ENCODE results near the gene C10orf90.

The C10orf90 gene

DNA sequence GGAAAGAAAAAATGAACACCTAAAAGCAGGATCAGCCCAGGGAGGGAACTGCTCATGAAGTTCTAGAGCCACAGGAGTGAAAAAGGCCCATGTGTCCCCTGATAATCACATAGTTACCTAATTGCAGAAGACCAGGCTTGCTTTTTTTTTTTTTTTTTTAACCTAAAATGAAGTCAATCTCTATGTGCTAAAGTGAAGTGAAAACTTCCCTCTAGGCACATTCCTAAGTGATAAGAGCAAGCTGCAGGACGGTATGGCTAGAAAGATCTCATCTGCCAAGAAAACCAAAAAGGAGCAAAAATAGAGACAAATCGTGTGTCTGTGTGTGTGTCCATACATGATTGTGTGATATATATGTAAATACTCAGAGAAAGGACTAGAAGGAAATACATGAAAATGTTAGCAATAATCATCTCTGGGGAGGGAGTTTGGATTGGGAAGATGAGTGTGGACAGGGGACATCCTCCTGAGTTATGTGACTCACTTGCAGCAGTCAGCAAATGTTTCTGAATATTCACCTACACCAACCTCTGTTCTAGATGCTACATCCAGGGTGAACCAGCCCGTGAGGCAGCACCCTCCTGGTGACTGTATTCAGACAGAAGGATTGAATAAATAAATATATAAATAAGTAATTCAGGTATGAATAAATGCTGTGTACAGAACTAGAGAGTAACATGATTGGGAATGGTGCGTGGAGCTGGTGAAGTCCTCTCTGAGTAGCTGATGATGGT, 76.4 kb downstream of the C10orf90 start:
- H3K27me3 Mint-ChIP-seq, result no peaks in the 10 kb centered on the region
- H3K9me3 Mint-ChIP-seq, result peaks cover 2% of the 10 kb centered on the region
- DNase-seq, result no peak
- H3K4me3 Mint-ChIP-seq, result no peak overlapping the region
- CTCF ChIA-PET, result no interaction called here
- H3K27ac Mint-ChIP-seq, result no peak overlapping the region
- no peaks in the 10 kb centered on the region for H3K4me1 Mint-ChIP-seq
- no peaks in the 10 kb centered on the region for H3K36me3 Mint-ChIP-seq

DNA sequence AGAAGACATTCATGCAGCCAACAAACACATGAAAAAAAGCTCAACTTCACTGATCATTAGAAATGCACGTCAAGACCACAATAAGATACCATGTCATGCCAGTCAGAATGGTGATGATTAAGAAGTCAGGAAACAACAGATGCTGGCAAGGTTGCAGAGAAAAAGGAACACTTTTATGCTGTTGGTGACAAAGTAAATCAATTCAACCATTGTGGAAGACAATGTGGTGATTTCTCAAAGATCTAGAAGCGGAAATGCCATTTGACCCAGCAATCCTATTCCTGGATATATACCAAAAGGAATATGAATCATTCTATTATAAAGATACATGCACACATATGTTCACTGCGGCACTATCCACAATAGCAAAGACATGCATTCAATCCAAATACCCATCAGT, 77.6 kb downstream of the C10orf90 start:
- no peaks in the 10 kb centered on the region for H3K27me3 Mint-ChIP-seq
- peaks cover 2% of the 10 kb centered on the region for H3K9me3 Mint-ChIP-seq
- DNase-seq, result no peak
- no peak overlapping the region for H3K27ac Mint-ChIP-seq
- H3K4me3 Mint-ChIP-seq, result no peak overlapping the region
- H3K4me1 Mint-ChIP-seq, result no peaks in the 10 kb centered on the region
- H3K36me3 Mint-ChIP-seq, result no peaks in the 10 kb centered on the region
- CTCF ChIA-PET, result no interaction called here

- Mint-ChIP-seq H3K27ac (no peak overlapping the region), H3K4me1 (no peaks in the 10 kb centered on the region), H3K9me3 (no peaks in the 10 kb centered on the region), H3K27me3 (no peaks in the 10 kb centered on the region), H3K36me3 (no peaks in the 10 kb centered on the region), H3K4me3 (no peak overlapping the region)
- no peak for DNase-seq
- CTCF ChIA-PET, result no interaction called here
Observed at GRCh38 chr10:126588024-126588423, 82.5 kb downstream of the C10orf90 start.

- H3K9me3 Mint-ChIP-seq, result no peaks in the 10 kb centered on the region
- CTCF ChIA-PET, result no interaction called here
- no peak overlapping the region for H3K27ac Mint-ChIP-seq
- H3K4me3 Mint-ChIP-seq, result no peak overlapping the region
- H3K27me3 Mint-ChIP-seq, result no peaks in the 10 kb centered on the region
- H3K36me3 Mint-ChIP-seq, result no peaks in the 10 kb centered on the region
- no peaks in the 10 kb centered on the region for H3K4me1 Mint-ChIP-seq
- DNase-seq, result no peak
Observed at GRCh38 chr10:126586878-126587277, 83.6 kb downstream of the C10orf90 start.

GRCh38 chr10:126586128-126586527, 84.4 kb downstream of the C10orf90 start:
- H3K36me3 Mint-ChIP-seq, result no peaks in the 10 kb centered on the region
- no peaks in the 10 kb centered on the region for H3K27me3 Mint-ChIP-seq
- DNase-seq, result no peak
- CTCF ChIA-PET, result no interaction called here
- H3K9me3 Mint-ChIP-seq, result no peaks in the 10 kb centered on the region
- no peak overlapping the region for H3K4me3 Mint-ChIP-seq
- no peaks in the 10 kb centered on the region for H3K4me1 Mint-ChIP-seq
- H3K27ac Mint-ChIP-seq, result no peak overlapping the region

GRCh38 chr10:126585249-126586017, 85.1 kb downstream of the C10orf90 start:
- H3K27ac Mint-ChIP-seq, result no peak overlapping the region
- no peaks in the 10 kb centered on the region for H3K36me3 Mint-ChIP-seq
- no peak overlapping the region for H3K4me3 Mint-ChIP-seq
- CTCF ChIA-PET, result no interaction called here
- H3K9me3 Mint-ChIP-seq, result peaks cover 4% of the 10 kb centered on the region
- no peaks in the 10 kb centered on the region for H3K4me1 Mint-ChIP-seq
- H3K27me3 Mint-ChIP-seq, result no peaks in the 10 kb centered on the region
- no peak for DNase-seq

- H3K27ac Mint-ChIP-seq, result no peak overlapping the region
- H3K4me1 Mint-ChIP-seq, result no peaks in the 10 kb centered on the region
- no peaks in the 10 kb centered on the region for H3K36me3 Mint-ChIP-seq
- peaks cover 4% of the 10 kb centered on the region for H3K9me3 Mint-ChIP-seq
- no peak overlapping the region for H3K4me3 Mint-ChIP-seq
- H3K27me3 Mint-ChIP-seq, result no peaks in the 10 kb centered on the region
- CTCF ChIA-PET, result no interaction called here
- no peak for DNase-seq
Observed at GRCh38 chr10:126584836-126585235, 85.7 kb downstream of the C10orf90 start.

GRCh38 chr10:126583552-126584200, 86.8 kb downstream of the C10orf90 start:
- no peaks in the 10 kb centered on the region for H3K4me1 Mint-ChIP-seq
- CTCF ChIA-PET, result no interaction called here
- peaks cover 4% of the 10 kb centered on the region for H3K9me3 Mint-ChIP-seq
- H3K4me3 Mint-ChIP-seq, result no peak overlapping the region
- H3K36me3 Mint-ChIP-seq, result no peaks in the 10 kb centered on the region
- DNase-seq, result no peak
- H3K27me3 Mint-ChIP-seq, result no peaks in the 10 kb centered on the region
- H3K27ac Mint-ChIP-seq, result no peak overlapping the region

GRCh38 chr10:126581648-126582046, 88.8 kb downstream of the C10orf90 start:
- no peaks in the 10 kb centered on the region for H3K4me1 Mint-ChIP-seq
- no peak overlapping the region for H3K4me3 Mint-ChIP-seq
- no peaks in the 10 kb centered on the region for H3K27me3 Mint-ChIP-seq
- DNase-seq, result no peak
- CTCF ChIA-PET, result no interaction called here
- no peaks in the 10 kb centered on the region for H3K36me3 Mint-ChIP-seq
- peaks cover 4% of the 10 kb centered on the region for H3K9me3 Mint-ChIP-seq
- H3K27ac Mint-ChIP-seq, result no peak overlapping the region

GRCh38 chr10:126580873-126581647, 89.4 kb downstream of the C10orf90 start:
- no peak for DNase-seq
- Mint-ChIP-seq H3K4me3 (no peak overlapping the region), H3K9me3 (peaks cover 4% of the 10 kb centered on the region), H3K27ac (no peak overlapping the region), H3K4me1 (no peaks in the 10 kb centered on the region), H3K36me3 (no peaks in the 10 kb centered on the region), H3K27me3 (no peaks in the 10 kb centered on the region)
- CTCF ChIA-PET, result no interaction called here

DNA sequence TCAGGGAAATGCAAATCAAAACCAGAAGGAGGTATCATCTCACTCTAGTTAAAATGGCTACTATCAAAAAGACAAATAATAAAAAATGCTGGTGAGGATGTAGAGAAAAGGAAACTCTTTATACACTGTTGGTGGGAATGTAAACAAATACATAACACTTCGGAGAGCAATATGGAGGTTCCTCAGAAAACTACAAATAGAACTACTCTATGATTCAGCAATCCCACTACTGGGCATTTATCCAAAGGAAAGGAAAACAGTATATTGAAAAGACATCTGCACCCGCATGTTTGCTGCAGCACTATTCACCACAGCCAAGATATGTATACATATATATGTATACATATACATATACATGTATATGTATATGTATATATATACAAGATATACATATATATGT, 94.2 kb downstream of the C10orf90 start:
- CTCF ChIA-PET, result no interaction called here
- Mint-ChIP-seq H3K9me3 (peaks cover 4% of the 10 kb centered on the region), H3K27ac (no peak overlapping the region), H3K4me1 (no peaks in the 10 kb centered on the region), H3K36me3 (no peaks in the 10 kb centered on the region), H3K4me3 (no peak overlapping the region), H3K27me3 (no peaks in the 10 kb centered on the region)
- no peak for DNase-seq

GRCh38 chr10:126570621-126571602, 99.6 kb downstream of the C10orf90 start:
- no peaks in the 10 kb centered on the region for H3K4me1 Mint-ChIP-seq
- no peak for DNase-seq
- no peak overlapping the region for H3K27ac Mint-ChIP-seq
- H3K36me3 Mint-ChIP-seq, result no peaks in the 10 kb centered on the region
- no peaks in the 10 kb centered on the region for H3K27me3 Mint-ChIP-seq
- H3K9me3 Mint-ChIP-seq, result peaks cover 3% of the 10 kb centered on the region
- CTCF ChIA-PET, result no interaction called here
- H3K4me3 Mint-ChIP-seq, result no peak overlapping the region

DNA sequence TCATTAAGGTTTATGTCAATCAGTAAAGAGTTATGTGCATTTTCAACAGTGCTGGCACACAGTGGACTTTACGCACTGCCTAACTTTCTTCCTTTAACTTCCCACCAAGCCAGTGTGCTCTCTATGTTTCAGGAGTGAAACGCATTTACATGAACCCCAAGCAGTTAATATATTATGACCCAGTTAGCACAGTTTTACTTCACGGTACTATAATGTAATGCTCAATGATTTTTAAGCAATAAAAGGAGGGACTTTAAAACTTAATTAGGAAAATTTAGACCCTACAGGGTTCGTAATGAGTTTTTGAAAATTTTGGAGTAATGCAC, 100.3 kb downstream of the C10orf90 start:
- no peak for DNase-seq
- no peak overlapping the region for H3K4me3 Mint-ChIP-seq
- H3K36me3 Mint-ChIP-seq, result no peaks in the 10 kb centered on the region
- CTCF ChIA-PET, result no interaction called here
- H3K27me3 Mint-ChIP-seq, result no peaks in the 10 kb centered on the region
- no peaks in the 10 kb centered on the region for H3K4me1 Mint-ChIP-seq
- H3K27ac Mint-ChIP-seq, result no peak overlapping the region
- peaks cover 6% of the 10 kb centered on the region for H3K9me3 Mint-ChIP-seq

Data from activated naive CD4-positive, alpha-beta T cell treated with anti-CD3 and anti-CD28 coated beads, Interleukin-2, amount 10 ng/mL, durations not matched to agents 7 days and 5 days (primary cell).